ENCODE measurements around the gene CDK9. TPM values are rescaled to one million over a fixed set of nuclear protein-coding genes. Genes with fewer than 3 reads are reported as not detected.

Gene CDK9
- total RNA-seq, 1 donor from 2014 or later = 120 TPM

DNA sequence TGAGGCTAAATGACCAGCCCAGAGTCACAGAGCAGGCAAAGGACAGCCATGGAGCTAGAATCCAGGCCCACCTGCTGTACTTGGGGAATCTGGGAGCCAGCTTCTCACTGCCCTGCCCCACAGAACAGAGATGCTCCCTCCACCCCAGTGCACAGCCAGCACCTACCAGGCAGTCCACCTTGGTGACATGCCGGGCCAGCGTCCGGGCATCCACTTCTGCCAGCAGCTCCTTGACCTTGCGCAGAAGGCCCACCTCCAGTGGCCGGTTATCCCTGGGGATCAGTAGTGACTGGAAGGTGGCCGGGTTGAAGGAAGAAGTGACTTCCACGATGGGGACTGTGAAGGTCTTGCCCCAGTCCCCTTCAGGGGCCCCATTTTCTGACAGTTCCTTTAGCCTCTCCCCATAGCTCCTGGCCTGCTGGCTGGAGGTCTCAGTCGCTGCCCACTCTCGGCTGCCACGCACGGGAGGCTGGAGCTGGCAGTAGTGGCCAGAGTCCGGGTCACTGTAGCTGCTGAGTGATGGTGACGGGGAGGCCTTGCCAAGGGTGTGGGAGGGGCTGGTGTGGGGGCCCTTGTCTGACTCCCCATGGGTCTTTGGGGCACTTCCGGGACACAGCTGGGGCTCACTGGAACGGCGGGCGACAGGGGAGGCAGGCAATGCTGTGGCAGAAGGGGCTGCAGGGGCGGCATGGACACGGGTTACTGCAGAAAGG lies 41.3 kb upstream of the CDK9 start:
- peaks cover 23% of the 10 kb centered on the region for H3K27me3 Mint-ChIP-seq (ENCODE audit: low read depth)
- H3K9me3 Mint-ChIP-seq = no peaks in the 10 kb centered on the region
- DNase-seq (ENCODE audit: low spot score in 2 of 2, unreplicated experiment in 2 of 2) = no peak
- H3K27ac Mint-ChIP-seq = no peak overlapping the region
- H3K4me3 Mint-ChIP-seq = no peak overlapping the region
- TF ChIP-seq, protein P1, sequence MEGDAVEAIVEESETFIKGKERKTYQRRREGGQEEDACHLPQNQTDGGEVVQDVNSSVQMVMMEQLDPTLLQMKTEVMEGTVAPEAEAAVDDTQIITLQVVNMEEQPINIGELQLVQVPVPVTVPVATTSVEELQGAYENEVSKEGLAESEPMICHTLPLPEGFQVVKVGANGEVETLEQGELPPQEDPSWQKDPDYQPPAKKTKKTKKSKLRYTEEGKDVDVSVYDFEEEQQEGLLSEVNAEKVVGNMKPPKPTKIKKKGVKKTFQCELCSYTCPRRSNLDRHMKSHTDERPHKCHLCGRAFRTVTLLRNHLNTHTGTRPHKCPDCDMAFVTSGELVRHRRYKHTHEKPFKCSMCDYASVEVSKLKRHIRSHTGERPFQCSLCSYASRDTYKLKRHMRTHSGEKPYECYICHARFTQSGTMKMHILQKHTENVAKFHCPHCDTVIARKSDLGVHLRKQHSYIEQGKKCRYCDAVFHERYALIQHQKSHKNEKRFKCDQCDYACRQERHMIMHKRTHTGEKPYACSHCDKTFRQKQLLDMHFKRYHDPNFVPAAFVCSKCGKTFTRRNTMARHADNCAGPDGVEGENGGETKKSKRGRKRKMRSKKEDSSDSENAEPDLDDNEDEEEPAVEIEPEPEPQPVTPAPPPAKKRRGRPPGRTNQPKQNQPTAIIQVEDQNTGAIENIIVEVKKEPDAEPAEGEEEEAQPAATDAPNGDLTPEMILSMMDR (IDR thresholded peaks at IDR 0.05; ENCODE audit: unreplicated experiment) = no peak
- H3K4me1 Mint-ChIP-seq = peaks cover 13% of the 10 kb centered on the region
- no peaks in the 10 kb centered on the region for H3K36me3 Mint-ChIP-seq

GRCh38 chr9:127746959-127747569 lies 38.8 kb upstream of the CDK9 start:
- Mint-ChIP-seq H3K4me1 (peaks cover 8% of the 10 kb centered on the region), H3K4me3 (no peak overlapping the region), H3K36me3 (no peaks in the 10 kb centered on the region), H3K9me3 (no peaks in the 10 kb centered on the region), H3K27ac (no peak overlapping the region), H3K27me3 (ENCODE audit: low read depth) (peaks cover 33% of the 10 kb centered on the region)
- no peak for DNase-seq (ENCODE audit: low spot score in 2 of 2, unreplicated experiment in 2 of 2)
- TF ChIP-seq, protein P1 (IDR thresholded peaks at IDR 0.05; ENCODE audit: unreplicated experiment) = no peak

DNA sequence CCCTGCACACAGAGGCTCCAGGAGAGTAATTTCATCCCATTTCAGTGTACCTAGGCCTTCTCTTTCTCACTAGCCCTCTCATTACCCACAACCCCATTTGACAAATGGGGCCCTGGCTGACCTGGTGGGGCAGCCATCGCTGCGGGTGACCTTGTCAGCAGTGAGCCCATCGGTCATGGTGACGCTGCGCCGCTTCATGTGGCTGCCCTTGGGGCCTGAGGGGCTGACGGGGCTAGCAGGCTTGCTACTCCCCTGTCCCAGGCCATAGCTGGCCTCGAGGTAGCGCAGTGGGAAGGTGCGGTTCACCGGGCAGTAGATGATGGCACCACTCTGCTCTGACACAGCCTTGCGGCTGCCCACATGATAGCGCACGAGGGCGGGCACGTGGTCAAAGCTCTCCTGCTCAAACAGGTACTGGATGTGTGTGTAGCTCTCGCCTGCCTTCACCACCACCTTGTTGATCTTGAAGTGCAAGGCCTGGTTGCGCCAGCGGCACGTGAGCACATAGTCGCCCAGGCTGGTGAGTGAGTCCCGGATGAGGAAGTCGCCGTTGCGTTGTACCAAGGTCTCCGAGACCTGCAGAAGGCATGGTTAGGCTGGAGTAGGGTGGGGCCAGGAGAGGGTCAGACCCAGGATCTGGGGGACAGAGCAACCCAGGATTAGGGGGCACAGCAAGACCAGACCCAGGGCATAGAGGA lies 36.6 kb upstream of the CDK9 start:
- DNase-seq (ENCODE audit: low spot score in 2 of 2, unreplicated experiment in 2 of 2) = no peak
- no peaks in the 10 kb centered on the region for H3K4me1 Mint-ChIP-seq
- TF ChIP-seq, protein P1 (IDR thresholded peaks at IDR 0.05; ENCODE audit: unreplicated experiment) = no peak
- H3K36me3 Mint-ChIP-seq = no peaks in the 10 kb centered on the region
- no peak overlapping the region for H3K4me3 Mint-ChIP-seq
- H3K27me3 Mint-ChIP-seq (ENCODE audit: low read depth) = peaks cover 51% of the 10 kb centered on the region
- no peaks in the 10 kb centered on the region for H3K9me3 Mint-ChIP-seq
- H3K27ac Mint-ChIP-seq = no peak overlapping the region

- Mint-ChIP-seq H3K4me1 (no peaks in the 10 kb centered on the region), H3K27me3 (ENCODE audit: low read depth) (peaks cover 67% of the 10 kb centered on the region), H3K9me3 (no peaks in the 10 kb centered on the region), H3K36me3 (no peaks in the 10 kb centered on the region), H3K27ac (no peak overlapping the region), H3K4me3 (no peak overlapping the region)
- TF ChIP-seq, protein P1 (IDR thresholded peaks at IDR 0.05; ENCODE audit: unreplicated experiment) = no peak
- DNase-seq (ENCODE audit: low spot score in 2 of 2, unreplicated experiment in 2 of 2) = peak in 1 of 2 experiments; percentile 70
These were observed 34.4 kb upstream of the CDK9 start for GRCh38 chr9:127751269-127752054.

GRCh38 chr9:127753148-127753547 lies 32.7 kb upstream of the CDK9 start:
- Mint-ChIP-seq H3K4me1 (no peaks in the 10 kb centered on the region), H3K36me3 (no peaks in the 10 kb centered on the region), H3K9me3 (no peaks in the 10 kb centered on the region), H3K27me3 (ENCODE audit: low read depth) (peaks cover 65% of the 10 kb centered on the region), H3K4me3 (no peak overlapping the region), H3K27ac (no peak overlapping the region)
- DNase-seq (ENCODE audit: low spot score in 2 of 2, unreplicated experiment in 2 of 2) = no peak
- TF ChIP-seq, protein P1 (IDR thresholded peaks at IDR 0.05; ENCODE audit: unreplicated experiment) = no peak

Data from mesothelial cell of epicardium (in vitro differentiated cells).